Gastroesophageal sphincter (tissue), 3 donors: ENCODE data around the gene OR2W3.

Source experiments
- CTCF ChIP-seq, 4 experiments: fragments of 200-600 bp in 2 of 4; fragments of 450-650 bp in 2 of 4; sonication (generic) in 1 of 4; IDR thresholded peaks; one replicate each; pipeline ENCODE4 v1.5.1; 2017 to 2019; ENCODE audit warnings: antibody characterized with exemption in 4 of 4, mild to moderate bottlenecking in 2 of 4, moderate library complexity in 2 of 4
- EP300 ChIP-seq: sonication (generic); formaldehyde crosslinking; IDR thresholded peaks from one replicate; pipeline ENCODE4 v1.6.1; 2017; ENCODE audit warnings: antibody characterized with exemption, mild to moderate bottlenecking
- POLR2A ChIP-seq, 2 donors: fragments of 450-650 bp; IDR thresholded peaks; one replicate each; pipeline ENCODE4 v1.6.1; 2017; ENCODE audit warnings: antibody characterized with exemption in 2 of 2, mild to moderate bottlenecking in 2 of 2, moderate library complexity in 1 of 2
- POLR2AphosphoS5 ChIP-seq: sonication (generic); formaldehyde crosslinking; IDR thresholded peaks from one replicate; pipeline ENCODE4 v1.6.1; 2017; ENCODE audit warnings: antibody characterized with exemption

GRCh38 chr1:247865416-247865815 is 30.0 kb upstream of the OR2W3 start:
- TF ChIP-seq EP300, result no peak
- no peak for TF ChIP-seq CTCF (IDR thresholded peaks at IDR 0.05)
- no peak for TF ChIP-seq POLR2A (IDR thresholded peaks at IDR 0.05)
- no peak for TF ChIP-seq POLR2AphosphoS5
